Calu3 (cell line): ENCODE measurements around the gene BICDL1. TPM values are rescaled to one million over a fixed set of nuclear protein-coding genes. Genes with fewer than 3 reads are reported as not detected.

Experiments used
- BruUV-seq: library from RNA; stranded (reverse); fragments of 400-500 nt; replicated peaks from 2 replicates; lab custom pipeline; 2021; lab: Mats Ljungman, UMichigan
- CTCF ChIA-PET: fragments of 300-600 bp; sonication (Branson Sonifier 250); formaldehyde crosslinking; loops from one replicate; lab custom pipeline; 2022; ENCODE audit warnings: antibody characterized with exemption; lab: Charles Lee
- DNase-seq: peaks from one replicate; pipeline ENCODE4 v3.0.0; 2022
- H3K27ac Mint-ChIP-seq: one replicate; pipeline ENCODE4 v1.8.0; 2022; ENCODE audit warnings: mixed read lengths; ENCODE audit not compliant: unreplicated experiment
- H3K27me3 Mint-ChIP-seq: one replicate; pipeline ENCODE4 v1.8.0; 2022; ENCODE audit warnings: mixed read lengths; ENCODE audit not compliant: unreplicated experiment
- H3K36me3 Mint-ChIP-seq: one replicate; pipeline ENCODE4 v1.8.0; 2022; ENCODE audit warnings: mild to moderate bottlenecking, moderate library complexity, mixed read lengths; ENCODE audit not compliant: insufficient read depth, unreplicated experiment
- H3K4me1 Mint-ChIP-seq: one replicate; pipeline ENCODE4 v1.8.0; 2022; ENCODE audit warnings: mild to moderate bottlenecking, low read depth, mixed read lengths; ENCODE audit not compliant: unreplicated experiment
- H3K4me3 Mint-ChIP-seq: one replicate; pipeline ENCODE4 v1.8.0; 2022; ENCODE audit warnings: mild to moderate bottlenecking, low read depth, moderate library complexity, mixed read lengths; ENCODE audit not compliant: unreplicated experiment
- H3K9me3 Mint-ChIP-seq: one replicate; pipeline ENCODE4 v1.8.0; 2022; ENCODE audit warnings: low read depth, mixed read lengths; ENCODE audit not compliant: unreplicated experiment
- intact Hi-C: fragments of 100-400 bp; cut with micrococcal nuclease; formaldehyde crosslinking; loops from one replicate; pipeline ENCODE4 v1.10.0; 2022; ENCODE audit not compliant: unreplicated experiment
- total RNA-seq: library from RNA; stranded (reverse); gene quantifications from 2 replicates; pipeline ENCODE4 v1.2.3, GENCODE V29; 2022
- TF ChIP-seq, protein P1 (sequence below): fragments of 200-600 bp; IDR thresholded peaks from one replicate; pipeline ENCODE4 v1.8.0; 2022; ENCODE audit warnings: antibody characterized with exemption; ENCODE audit not compliant: unreplicated experiment

BICDL1 gene
- total RNA-seq, 1 experiment from 2014 or later, result 25.7 TPM

DNA sequence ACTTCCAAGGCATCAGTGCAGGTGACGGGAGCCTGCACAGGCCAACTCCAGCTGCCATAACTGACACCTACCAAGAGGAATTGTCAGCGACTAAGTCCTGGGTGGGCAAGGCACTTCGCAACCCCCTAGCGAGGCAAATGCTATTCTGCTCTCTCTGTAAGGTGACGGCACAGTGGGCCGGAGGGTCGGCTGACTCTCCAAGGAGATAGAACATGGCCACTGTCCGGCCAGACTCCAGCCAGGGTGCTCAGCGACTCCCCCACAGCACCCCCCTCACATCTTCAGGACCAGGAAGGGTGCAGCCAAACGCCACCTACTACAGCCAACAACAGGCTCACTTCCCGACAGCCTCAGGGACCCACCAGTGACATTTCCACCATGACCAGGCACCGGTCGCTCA, 114.3 kb downstream of the BICDL1 start:
- peak overlapping the region; percentile 27 for H3K27ac Mint-ChIP-seq
- intact Hi-C loops, result no loop called here
- CTCF ChIA-PET, result no interaction called here

DNA sequence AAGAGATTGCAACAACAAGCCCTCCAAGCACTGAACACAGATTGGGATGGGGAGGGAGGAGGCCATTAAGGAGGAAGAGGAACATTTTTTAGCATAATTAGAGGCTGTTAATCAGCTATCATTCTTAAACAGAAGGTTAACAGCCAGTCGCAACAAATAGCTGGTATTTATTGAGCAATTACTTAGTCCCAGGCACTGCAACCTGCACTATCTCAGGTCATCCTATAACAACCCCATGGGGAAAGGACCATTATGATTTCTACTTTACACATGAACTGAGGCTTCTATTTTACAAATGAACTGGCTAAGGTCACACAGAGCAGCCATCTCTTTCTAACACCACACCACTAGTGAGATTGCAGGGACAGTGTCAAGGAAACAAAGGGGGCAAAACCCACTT, 117.1 kb downstream of the BICDL1 start:
- intact Hi-C loops, result no loop called here
- no peak for DNase-seq
- no peak overlapping the region for H3K4me3 Mint-ChIP-seq
- H3K27ac Mint-ChIP-seq, result no peak overlapping the region
- peaks cover 52% of the 10 kb centered on the region for H3K36me3 Mint-ChIP-seq
- no peaks in the 10 kb centered on the region for H3K27me3 Mint-ChIP-seq
- H3K4me1 Mint-ChIP-seq, result peaks cover 10% of the 10 kb centered on the region
- CTCF ChIA-PET, result no interaction called here
- TF ChIP-seq, protein P1, sequence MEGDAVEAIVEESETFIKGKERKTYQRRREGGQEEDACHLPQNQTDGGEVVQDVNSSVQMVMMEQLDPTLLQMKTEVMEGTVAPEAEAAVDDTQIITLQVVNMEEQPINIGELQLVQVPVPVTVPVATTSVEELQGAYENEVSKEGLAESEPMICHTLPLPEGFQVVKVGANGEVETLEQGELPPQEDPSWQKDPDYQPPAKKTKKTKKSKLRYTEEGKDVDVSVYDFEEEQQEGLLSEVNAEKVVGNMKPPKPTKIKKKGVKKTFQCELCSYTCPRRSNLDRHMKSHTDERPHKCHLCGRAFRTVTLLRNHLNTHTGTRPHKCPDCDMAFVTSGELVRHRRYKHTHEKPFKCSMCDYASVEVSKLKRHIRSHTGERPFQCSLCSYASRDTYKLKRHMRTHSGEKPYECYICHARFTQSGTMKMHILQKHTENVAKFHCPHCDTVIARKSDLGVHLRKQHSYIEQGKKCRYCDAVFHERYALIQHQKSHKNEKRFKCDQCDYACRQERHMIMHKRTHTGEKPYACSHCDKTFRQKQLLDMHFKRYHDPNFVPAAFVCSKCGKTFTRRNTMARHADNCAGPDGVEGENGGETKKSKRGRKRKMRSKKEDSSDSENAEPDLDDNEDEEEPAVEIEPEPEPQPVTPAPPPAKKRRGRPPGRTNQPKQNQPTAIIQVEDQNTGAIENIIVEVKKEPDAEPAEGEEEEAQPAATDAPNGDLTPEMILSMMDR, result no peak
- TSS peak; percentile 29 for BruUV-seq
- H3K9me3 Mint-ChIP-seq, result no peaks in the 10 kb centered on the region

More for the DNA sequence above, 114.3 kb downstream of the BICDL1 start:
- BruUV-seq, result no TSS peak
- TF ChIP-seq, protein P1, result no peak
- peaks cover 10% of the 10 kb centered on the region for H3K4me1 Mint-ChIP-seq
- H3K27me3 Mint-ChIP-seq, result no peaks in the 10 kb centered on the region
- no peaks in the 10 kb centered on the region for H3K9me3 Mint-ChIP-seq
- no peak overlapping the region for H3K4me3 Mint-ChIP-seq
- DNase-seq, result no peak
- peaks cover 57% of the 10 kb centered on the region for H3K36me3 Mint-ChIP-seq

DNA sequence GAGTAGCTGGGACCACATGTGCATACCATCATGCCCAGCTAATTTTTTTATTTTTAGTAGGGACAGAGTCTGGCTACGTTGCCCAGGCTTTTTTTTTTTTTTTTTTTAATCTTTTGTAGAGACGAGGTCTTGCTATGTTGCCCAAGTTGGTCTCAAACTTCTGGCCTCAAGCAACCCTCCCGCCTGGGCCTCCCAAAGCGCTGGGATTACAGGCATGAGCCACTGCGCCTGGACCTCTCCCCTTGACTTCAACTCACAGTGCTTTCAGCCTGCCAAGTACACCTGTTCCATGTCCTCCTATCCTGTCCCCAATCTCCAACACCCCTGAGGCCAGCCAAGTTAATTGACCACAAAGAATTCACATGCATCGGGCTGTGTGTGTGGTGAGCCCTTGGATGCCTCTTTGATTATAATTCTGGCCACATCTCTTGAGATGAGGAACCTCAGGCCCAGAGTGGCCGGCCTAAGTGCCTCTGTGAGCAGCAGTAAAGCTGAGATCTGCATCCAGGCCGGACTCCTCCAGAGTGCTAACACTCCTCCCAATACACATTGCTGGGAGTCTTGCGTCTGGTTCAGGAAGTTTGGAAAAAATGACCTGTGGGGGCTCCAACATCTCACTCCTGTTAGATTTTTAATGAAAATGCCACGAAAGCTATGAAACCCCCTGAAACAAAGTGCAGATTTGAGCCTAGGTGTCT, 120.7 kb downstream of the BICDL1 start:
- Mint-ChIP-seq H3K4me1 (peaks cover 11% of the 10 kb centered on the region), H3K4me3 (no peak overlapping the region), H3K27ac (no peak overlapping the region), H3K36me3 (peaks cover 38% of the 10 kb centered on the region), H3K9me3 (no peaks in the 10 kb centered on the region), H3K27me3 (no peaks in the 10 kb centered on the region)
- TF ChIP-seq, protein P1, result no peak
- no peak for DNase-seq
- no TSS peak for BruUV-seq
- intact Hi-C loops, result no loop called here
- CTCF ChIA-PET, result interaction anchor here (1.2 kb wide), 1 partner anchor 23 kb away, joined by 8 read pairs; no protein-coding TSS in a partner anchor

DNA sequence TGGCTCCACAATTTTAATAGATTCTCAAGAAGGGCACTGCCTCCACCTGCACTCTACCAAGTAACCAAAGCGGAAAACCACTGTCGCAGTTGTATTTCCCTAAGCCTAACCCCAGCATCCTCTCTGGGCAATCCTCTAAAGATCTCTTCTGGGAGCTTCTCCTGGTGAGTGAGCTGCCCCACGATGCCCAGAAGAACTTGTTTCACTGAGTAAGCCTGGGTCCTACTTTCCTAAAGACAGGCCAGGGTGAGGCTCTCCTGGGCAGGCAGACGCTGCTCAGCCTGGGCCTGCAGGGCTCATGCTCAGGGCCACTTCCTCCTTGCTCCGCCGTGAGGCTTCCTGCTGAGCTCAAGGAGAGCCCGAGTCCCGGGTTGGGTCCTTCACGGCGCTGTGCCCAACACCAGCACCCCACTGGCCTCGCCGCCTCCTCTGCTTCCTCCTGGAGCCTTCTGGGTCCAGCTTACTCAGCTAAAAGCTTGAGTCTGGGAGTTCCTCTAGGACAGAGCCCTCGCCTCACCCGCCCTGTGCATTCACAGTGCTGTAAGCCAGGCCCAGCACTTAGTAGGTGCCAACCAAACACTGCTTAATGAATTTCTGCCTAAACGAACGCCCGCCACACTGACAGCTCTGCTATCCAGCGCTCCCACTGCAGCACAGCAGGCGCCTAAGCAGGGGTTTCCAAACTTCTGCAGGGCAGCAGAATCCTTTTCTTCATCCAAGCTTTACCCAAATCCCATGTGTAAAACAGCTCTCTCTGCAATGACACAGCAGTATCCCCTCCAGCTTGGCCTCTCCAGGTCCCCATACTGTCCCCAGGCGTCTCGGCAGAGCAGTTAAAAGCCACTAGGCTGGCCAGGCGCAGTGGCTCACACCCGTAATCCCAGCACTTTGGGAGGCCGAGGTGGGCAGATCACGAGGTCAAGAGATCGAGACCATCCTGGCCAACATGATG, 121.8 kb downstream of the BICDL1 start:
- intact Hi-C loops, result no loop called here

More for the DNA sequence above, 121.8 kb downstream of the BICDL1 start:
- TF ChIP-seq, protein P1, result no peak
- Mint-ChIP-seq H3K4me3 (no peak overlapping the region), H3K27ac (no peak overlapping the region), H3K36me3 (peaks cover 40% of the 10 kb centered on the region), H3K4me1 (peaks cover 15% of the 10 kb centered on the region), H3K9me3 (no peaks in the 10 kb centered on the region), H3K27me3 (no peaks in the 10 kb centered on the region)
- DNase-seq, result no peak
- BruUV-seq, result no TSS peak
- CTCF ChIA-PET, result no interaction called here
